HepG2 (cell line): Measurements from ENCODE around the gene ZNF384. TPM values are rescaled to one million over a fixed set of nuclear protein-coding genes. Genes with fewer than 3 reads are reported as not detected.

Experiments
- ARNTL ChIP-seq: sonication (generic); formaldehyde crosslinking; IDR thresholded peaks from 2 replicates; pipeline ENCODE4 v1.4.0; 2020; ENCODE audit warnings: mild to moderate bottlenecking, missing genetic modification reagents
- FOXO1 ChIP-seq: sonication (generic); formaldehyde crosslinking; IDR thresholded peaks from 2 replicates; pipeline ENCODE4 v1.4.0; 2020; ENCODE audit warnings: missing genetic modification reagents
- JARID2 ChIP-seq: sonication (generic); formaldehyde crosslinking; IDR thresholded peaks from 2 replicates; pipeline ENCODE4 v1.8.1; 2023; ENCODE audit warnings: missing genetic modification reagents, inconsistent platforms; ENCODE audit not compliant: insufficient replicate concordance
- MAFF ChIP-seq: IDR thresholded peaks from 2 replicates; pipeline ENCODE4 v1.6.1; 2011; ENCODE audit warnings: low read depth, low read length, improper control_type of control experiment
- NCOA5 ChIP-seq: sonication (generic); formaldehyde crosslinking; IDR thresholded peaks from 2 replicates; pipeline ENCODE4 v1.4.0; 2020; ENCODE audit warnings: missing genetic modification reagents
- NKX3-1 ChIP-seq: sonication (generic); formaldehyde crosslinking; IDR thresholded peaks from 2 replicates; pipeline ENCODE4 v1.5.0; 2020; ENCODE audit warnings: missing genetic modification reagents
- RXRB ChIP-seq: IDR thresholded peaks from 2 replicates; pipeline ENCODE4 v1.6.1; 2016; ENCODE audit warnings: borderline replicate concordance, missing genetic modification reagents, missing compliant biosample characterization
- SMAD3 ChIP-seq: sonication (generic); formaldehyde crosslinking; IDR thresholded peaks from 2 replicates; pipeline ENCODE4 v1.4.0; 2020; ENCODE audit warnings: missing genetic modification reagents
- SMARCE1 ChIP-seq: fragments of 450-650 bp; IDR thresholded peaks from 2 replicates; pipeline ENCODE4 v1.6.1; 2017; ENCODE audit warnings: borderline replicate concordance
- TBL1XR1 ChIP-seq: fragments of 150-350 bp; IDR thresholded peaks from 2 replicates; pipeline ENCODE4 v1.6.1; 2014; ENCODE audit warnings: borderline replicate concordance, low read length; ENCODE audit not compliant: partially characterized antibody
- ZBTB7A ChIP-seq: sonication (generic); formaldehyde crosslinking; IDR thresholded peaks from 2 replicates; pipeline ENCODE4 v1.8.0; 2022; ENCODE audit warnings: mild to moderate bottlenecking, missing genetic modification reagents
- ZC3H4 ChIP-seq: sonication (generic); formaldehyde crosslinking; IDR thresholded peaks from 2 replicates; pipeline ENCODE4 v1.4.0; 2020; ENCODE audit warnings: missing genetic modification reagents, borderline replicate concordance
- ZMAT3 ChIP-seq: sonication (generic); formaldehyde crosslinking; conservative IDR thresholded peaks from 2 replicates; pipeline ENCODE4 v1.7.0; 2021; ENCODE audit warnings: missing genetic modification reagents
- ZNF225 ChIP-seq: sonication (generic); formaldehyde crosslinking; IDR thresholded peaks from 2 replicates; pipeline ENCODE4 v1.4.0; 2020; ENCODE audit warnings: mild to moderate bottlenecking, missing genetic modification reagents
- ZNF3 ChIP-seq: IDR thresholded peaks from 2 replicates; pipeline ENCODE4 v1.7.0; 2017; ENCODE audit warnings: inconsistent platforms
- ZNF703 ChIP-seq: sonication (generic); formaldehyde crosslinking; IDR thresholded peaks from 2 replicates; pipeline ENCODE4 v1.5.1; 2020; ENCODE audit warnings: missing genetic modification reagents, mild to moderate bottlenecking, moderate library complexity, borderline replicate concordance
- polyA plus RNA-seq, 8 experiments: library from polyadenylated mRNA; depleted of rRNA in 3 of 8; stranded (reverse) in 7 of 8; unstranded in 1 of 8; fragments of >200 nt; fragmentation: Illumina TruSeq in 4 of 8; extraction: Trizol in 4 of 8; gene quantifications; 2 replicates each; pipeline versions ENCODE4 v1.2.1 to v1.2.3, GENCODE V29; 2011 to 2016; ENCODE audit warnings: low read depth in 4 of 8, missing spikeins in 1 of 8, mixed read lengths in 1 of 8; ENCODE audit not compliant: insufficient read depth in 1 of 8
- total RNA-seq, 5 experiments: library from RNA; depleted of rRNA; stranded (reverse); fragments of >200 nt; fragmentation: Illumina TruSeq; extraction: Trizol; gene quantifications; 2 replicates each; pipeline ENCODE4 v1.2.3, GENCODE V29; 2016; ENCODE audit warnings: low read depth in 1 of 5
- TF ChIP-seq, protein P1 (sequence below): sonication (generic); formaldehyde crosslinking; IDR thresholded peaks from 2 replicates; pipeline ENCODE4 v1.5.1; 2020; ENCODE audit warnings: mild to moderate bottlenecking, missing genetic modification reagents, moderate library complexity
- TF ChIP-seq, protein P2 (sequence below): sonication (generic); formaldehyde crosslinking; conservative IDR thresholded peaks from 2 replicates; pipeline ENCODE4 v1.4.0; 2020; ENCODE audit warnings: mild to moderate bottlenecking, missing genetic modification reagents, moderate library complexity

ZNF384 gene
- total and polyA plus RNA-seq, 2 of the 13 experiments (the other 11 are each of a cell fraction or from before 2014, with no cell fraction given): 23.6 to 55.3 TPM

DNA sequence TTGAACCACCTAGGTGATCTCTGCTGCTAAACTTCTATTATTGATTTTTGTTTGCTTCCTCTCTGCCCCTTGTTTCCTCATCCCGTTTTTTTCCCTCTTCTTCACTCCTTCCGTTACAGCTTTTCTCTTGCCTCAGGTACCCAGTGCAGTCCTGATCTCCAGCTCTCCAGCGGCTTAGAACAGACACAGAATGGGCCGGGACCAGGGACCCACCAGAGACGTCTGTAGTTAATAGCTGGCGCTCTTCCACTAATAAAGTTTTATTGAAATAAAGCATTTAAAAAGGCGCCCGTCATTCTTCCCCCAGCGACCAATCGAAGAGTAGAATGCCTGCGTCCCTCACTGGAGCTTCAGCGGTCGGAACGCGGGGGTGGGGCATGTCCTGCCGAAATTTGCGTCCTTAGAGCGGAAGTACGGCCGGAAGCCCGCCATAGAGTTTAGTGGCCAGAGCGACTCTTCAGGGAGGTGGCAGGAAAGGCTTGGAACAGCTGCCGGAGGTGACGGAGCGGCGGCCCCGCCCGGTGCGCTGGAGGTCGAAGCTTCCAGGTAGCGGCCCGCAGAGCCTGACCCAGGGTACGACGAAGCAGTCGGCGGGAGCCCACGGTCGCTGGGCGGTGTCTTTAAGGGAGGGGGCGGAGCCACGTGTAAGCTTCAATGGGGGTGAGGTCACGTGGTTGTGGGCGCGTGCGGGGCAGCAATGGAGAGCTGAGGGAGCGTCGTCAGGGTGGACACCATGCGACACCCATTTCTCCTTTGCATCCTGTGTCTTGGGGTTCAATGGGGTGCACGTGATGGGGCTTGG lies 34.6 kb upstream of the ZNF384 start, which contains the start of gene COPS7A (continued):
- TF ChIP-seq ZNF225 (CRISPR knock-in tag) (peak; percentile 51; the same call in 1 of the 2 replicates), FOXO1 (CRISPR knock-in tag) (no peak; the same call in 1 of the 2 replicates), TBL1XR1 (no peak), ZBTB7A (CRISPR knock-in tag) (no peak), SMARCE1 (no peak), JARID2 (CRISPR knock-in tag) (no peak), ZNF703 (CRISPR knock-in tag) (0 out of 2 replicates have a peak, but pooled peaks have one; percentile 82), NKX3-1 (CRISPR knock-in tag) (peak; percentile 87; the same call in 1 of the 2 replicates), ZNF3 (CRISPR knock-in tag) (peak; percentile 43), ZC3H4 (no peak), NCOA5 (CRISPR knock-in tag) (no peak), SMAD3 (CRISPR knock-in tag) (no peak; the same call in 1 of the 2 replicates), MAFF (no peak), ARNTL (CRISPR knock-in tag) (peak; percentile 93), ZMAT3 (peak; percentile 90), RXRB (CRISPR knock-in tag) (peak; percentile 75)
- TF ChIP-seq, protein P1, sequence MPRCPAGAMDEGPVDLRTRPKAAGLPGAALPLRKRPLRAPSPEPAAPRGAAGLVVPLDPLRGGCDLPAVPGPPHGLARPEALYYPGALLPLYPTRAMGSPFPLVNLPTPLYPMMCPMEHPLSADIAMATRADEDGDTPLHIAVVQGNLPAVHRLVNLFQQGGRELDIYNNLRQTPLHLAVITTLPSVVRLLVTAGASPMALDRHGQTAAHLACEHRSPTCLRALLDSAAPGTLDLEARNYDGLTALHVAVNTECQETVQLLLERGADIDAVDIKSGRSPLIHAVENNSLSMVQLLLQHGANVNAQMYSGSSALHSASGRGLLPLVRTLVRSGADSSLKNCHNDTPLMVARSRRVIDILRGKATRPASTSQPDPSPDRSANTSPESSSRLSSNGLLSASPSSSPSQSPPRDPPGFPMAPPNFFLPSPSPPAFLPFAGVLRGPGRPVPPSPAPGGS (CRISPR knock-in tag): peak; percentile 69; the same call in 1 of the 2 replicates
- TF ChIP-seq, protein P2, sequence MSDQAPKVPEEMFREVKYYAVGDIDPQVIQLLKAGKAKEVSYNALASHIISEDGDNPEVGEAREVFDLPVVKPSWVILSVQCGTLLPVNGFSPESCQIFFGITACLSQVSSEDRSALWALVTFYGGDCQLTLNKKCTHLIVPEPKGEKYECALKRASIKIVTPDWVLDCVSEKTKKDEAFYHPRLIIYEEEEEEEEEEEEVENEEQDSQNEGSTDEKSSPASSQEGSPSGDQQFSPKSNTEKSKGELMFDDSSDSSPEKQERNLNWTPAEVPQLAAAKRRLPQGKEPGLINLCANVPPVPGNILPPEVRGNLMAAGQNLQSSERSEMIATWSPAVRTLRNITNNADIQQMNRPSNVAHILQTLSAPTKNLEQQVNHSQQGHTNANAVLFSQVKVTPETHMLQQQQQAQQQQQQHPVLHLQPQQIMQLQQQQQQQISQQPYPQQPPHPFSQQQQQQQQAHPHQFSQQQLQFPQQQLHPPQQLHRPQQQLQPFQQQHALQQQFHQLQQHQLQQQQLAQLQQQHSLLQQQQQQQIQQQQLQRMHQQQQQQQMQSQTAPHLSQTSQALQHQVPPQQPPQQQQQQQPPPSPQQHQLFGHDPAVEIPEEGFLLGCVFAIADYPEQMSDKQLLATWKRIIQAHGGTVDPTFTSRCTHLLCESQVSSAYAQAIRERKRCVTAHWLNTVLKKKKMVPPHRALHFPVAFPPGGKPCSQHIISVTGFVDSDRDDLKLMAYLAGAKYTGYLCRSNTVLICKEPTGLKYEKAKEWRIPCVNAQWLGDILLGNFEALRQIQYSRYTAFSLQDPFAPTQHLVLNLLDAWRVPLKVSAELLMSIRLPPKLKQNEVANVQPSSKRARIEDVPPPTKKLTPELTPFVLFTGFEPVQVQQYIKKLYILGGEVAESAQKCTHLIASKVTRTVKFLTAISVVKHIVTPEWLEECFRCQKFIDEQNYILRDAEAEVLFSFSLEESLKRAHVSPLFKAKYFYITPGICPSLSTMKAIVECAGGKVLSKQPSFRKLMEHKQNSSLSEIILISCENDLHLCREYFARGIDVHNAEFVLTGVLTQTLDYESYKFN (CRISPR knock-in tag): peak; percentile 58
